GM21619 (cell line): ENCODE results near the gene PPBP.

Source experiments
- ATAC-seq: cut with Tn5 transposase; IDR thresholded peaks from one replicate; pipeline ENCODE4 v1.9.1; 2021; ENCODE audit not compliant: unreplicated experiment

The PPBP gene, protein sequence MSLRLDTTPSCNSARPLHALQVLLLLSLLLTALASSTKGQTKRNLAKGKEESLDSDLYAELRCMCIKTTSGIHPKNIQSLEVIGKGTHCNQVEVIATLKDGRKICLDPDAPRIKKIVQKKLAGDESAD

DNA sequence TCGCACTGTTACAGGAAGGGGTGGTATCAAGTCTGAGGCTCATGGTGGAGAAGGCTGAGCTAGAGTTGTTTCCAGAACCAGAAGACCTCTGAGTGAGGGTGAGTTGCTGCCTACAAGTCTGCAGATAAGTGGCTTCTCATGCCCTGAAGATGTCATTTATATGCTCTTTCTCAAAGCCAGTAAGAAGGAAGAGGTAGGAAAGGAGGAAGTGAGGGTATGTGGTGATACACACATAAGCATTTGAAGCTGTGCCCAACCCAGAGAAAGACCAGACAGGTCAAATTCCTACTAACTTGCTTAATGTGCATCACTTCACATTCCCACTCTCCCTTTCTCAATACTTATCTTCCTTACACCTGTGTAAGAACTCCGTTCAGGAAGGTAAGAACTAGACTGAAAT is at the start of gene PPBP:
Gene PPBP (minus strand): TSS at position 130 of the 400 bp plus-strand sequence. CDS start 87 bp downstream, at position 43.
- ATAC-seq, result no peak

DNA sequence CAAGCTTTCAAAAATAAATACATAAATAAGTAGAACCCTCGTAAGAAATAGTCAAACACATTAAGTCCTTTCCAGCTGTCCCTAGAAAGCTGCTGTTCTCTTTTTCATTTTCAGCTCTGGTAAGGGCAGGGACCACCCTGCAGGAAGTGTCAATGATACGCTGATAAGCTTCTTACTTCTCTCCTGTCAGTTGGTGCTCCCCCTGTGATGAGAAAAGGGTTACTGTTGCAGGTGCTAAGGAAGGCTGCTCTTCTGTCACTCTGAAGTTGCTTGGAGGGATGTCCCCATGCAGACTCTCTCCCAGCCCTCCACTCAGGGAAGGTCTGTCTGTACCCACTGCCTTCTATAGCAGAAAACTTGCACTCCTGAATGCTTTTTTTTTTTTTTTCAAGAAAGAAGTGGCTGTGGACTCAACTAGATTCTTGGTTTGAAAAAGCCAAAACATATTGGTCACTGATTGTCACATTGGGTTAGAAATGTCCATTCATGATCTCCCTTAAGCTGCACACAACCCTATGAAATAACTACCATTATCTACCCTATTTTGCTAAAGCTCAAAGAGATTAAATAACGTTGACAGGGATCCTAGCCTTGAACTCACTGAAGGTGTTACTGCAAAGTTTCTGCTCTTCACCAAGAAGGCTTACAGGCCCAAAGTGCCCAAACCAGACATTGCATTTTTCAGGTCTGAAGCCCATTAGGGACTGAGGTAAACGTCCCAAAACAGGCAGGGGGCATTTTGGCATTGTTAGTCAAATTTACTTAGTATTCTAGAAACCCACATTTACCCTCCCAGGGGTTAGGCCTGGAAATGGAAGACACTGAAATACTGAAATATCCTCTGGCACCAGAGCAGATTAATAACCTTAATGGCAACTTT is 49.3 kb upstream of the PPBP start:
- no peak for ATAC-seq

DNA sequence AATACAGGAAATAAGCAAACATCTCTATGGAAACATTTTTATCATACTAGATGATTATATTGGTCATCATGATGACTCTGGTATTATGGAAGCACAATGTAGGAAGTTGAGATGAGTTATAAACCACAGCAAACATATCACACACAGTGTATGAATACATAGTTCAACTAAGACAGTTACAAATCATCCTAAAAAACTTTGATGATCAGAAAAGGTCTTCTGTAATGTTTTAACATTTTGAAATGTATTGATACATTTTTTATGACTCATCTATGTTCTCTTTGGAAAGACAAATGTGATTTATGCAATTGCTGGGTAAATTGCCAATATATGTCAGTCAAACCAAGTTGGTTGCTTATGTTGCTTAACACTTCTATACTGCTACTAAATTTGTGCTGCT is 45.7 kb upstream of the PPBP start:
- ATAC-seq, result no peak

DNA sequence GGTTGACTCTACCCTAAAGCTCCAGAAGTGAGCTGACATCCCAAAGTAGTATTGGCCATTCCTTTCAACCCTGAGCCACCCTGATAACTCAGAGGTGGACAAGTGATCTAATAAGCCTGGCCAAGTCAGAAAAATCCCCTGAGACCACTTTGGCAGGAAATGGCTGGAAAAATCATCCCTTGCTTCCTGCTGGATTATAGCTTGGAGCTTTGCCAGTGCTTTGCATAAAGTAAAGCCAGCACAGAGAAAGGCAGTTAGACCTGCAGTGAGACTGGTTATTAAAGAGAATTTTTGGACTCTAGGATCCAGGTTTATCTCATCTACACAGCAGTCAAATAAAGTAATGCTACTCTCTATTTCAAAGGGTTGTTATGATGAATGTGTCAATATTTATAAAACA is 44.1 kb upstream of the PPBP start:
- ATAC-seq, result no peak

DNA sequence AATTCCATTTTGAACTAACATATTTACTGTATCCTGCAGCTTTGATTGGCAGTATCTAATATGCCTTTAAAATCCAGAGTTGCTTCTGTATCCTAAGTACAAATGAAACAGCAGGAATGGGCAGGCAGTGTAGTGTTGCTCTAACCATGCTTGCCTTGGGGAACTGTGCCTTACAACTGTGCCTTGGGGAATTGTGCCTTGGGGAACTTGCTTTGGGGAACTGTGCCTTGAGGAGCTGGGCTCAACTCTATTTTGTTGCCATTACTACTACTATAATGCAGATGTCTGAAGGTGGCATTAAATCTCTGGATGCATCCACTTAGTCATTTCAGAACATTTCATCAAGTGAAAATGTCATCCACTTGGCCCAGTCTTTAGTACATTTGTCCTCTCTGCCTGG is 43.6 kb upstream of the PPBP start:
- ATAC-seq, result no peak

DNA sequence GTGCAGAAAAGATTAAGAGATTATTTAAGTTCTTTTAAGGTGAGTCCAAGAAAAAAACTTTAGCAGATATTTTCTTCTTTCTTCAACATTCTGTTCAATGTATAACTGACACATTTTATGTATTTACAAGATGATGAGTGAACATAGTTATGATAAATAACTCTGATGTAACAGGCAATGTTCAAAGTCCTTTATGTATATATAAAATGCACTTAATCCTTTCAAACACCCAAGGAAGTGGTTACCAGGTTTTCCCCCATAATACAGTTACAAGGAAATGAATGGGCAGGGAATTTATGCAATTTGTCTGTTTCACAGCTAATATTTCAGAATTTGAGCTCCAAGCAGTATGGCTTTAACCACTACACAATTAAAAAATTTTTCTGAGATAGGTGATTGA is 42.3 kb upstream of the PPBP start:
- no peak for ATAC-seq

DNA sequence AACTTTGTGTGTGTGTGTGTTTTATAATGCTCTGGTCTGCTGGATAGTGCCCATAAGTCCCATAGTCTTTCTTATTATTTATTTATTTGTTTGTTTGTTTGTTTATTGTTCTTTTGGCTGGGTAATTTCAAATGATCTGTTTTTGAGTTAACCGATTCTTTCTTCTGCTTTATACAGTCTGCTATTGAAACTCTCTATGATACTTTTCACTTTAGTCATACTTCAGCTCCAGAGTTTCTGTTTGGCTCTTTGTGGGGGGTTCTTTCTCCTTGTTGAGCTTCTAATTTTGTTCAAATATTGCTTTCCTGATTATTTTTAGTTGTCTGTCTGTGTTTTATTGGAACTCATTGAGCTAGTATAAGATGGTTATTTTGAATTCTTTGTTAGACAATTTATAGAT is 40.5 kb upstream of the PPBP start:
- no peak for ATAC-seq

DNA sequence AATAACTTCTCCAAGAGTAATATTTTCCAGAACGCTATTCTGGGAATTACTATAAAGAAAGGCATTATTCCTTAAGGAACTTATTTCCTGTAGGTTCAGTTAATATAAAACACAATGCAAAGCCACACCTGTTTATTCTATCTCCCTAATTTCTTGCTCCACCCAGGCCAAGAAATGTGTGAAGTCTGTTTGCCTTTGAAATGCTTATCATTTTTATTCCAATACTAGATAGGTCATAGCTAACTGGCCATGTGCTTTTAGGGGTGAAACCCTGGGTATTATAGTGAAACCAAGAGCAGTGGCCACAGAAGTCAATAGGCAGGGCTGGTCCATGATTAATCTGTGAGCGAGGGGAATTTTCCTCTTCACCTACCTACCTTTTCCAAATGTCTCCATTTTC is 35.7 kb upstream of the PPBP start:
- ATAC-seq, result no peak

DNA sequence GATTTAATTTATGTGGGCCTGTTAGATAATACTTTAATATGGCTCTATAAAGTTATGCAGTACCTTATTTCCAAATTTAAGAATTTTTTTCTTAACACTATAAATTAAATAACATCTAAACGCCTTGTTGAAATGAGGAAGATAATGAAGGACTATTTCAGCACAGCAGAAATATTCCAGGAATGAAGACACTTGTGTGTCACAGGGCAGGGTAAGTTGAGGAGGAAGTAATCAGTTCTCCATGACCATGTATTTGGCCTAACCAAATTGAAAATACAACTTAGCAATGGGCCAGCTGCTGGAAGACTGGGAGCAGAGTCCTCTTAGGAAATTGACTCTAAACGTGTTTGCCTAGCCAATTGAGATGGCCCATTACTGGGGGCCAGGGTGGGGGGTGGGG is 33.6 kb upstream of the PPBP start:
- ATAC-seq, result no peak

DNA sequence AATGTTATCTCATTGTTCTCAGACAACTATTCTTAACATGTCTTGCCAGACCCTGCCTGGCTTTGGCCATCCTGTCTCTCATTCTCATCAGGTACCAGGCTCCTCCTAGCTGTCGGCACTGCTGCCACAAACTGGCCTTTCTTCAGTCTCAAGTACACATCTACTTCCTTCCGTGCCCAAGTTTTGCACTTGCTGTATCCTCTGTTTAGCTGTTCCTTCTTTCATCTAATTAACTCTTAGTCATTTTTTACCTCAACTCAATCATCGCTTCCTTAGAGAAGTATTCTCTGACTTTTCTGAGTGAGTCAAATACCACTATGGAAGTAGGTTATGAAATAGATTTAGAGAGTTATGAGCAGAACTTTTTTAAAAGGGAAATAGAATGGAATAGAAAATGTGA is 30.8 kb upstream of the PPBP start:
- ATAC-seq, result no peak

DNA sequence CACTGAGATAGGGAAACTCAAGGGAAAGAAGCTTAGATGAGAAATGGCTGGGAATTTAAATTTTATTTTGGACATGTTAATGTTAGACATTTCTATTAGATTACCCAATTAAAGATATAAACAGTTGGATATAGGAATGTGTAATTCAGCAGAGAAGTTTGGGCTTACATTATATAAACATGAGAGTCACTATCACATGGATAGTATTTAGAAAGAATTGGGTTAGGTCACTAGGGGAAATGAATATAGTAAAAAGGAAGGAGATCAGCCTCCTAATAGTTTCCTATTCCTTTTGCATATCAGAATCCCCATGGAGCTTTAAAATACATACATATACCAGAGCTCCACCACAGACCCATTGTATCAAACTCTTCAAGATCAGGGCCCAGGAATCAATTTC is 30.1 kb upstream of the PPBP start:
- no peak for ATAC-seq

DNA sequence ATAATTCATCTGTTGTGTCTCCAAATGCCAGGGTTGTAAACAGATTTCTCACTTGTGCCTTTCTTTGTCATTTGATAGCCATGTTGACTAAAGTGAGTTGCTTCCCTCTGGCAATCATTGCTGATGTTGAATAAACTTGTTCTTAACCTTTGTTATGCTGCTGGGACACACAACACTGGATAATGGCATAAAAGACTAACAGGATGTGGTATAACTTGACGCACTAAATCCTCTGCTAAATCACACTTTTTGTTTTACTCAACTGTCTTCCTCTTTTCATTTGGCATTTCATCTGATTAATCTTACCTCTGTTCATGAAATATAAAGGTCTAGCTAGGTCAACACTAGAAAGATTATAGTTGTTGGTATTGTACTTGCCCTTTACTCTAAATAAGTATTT is 28.1 kb upstream of the PPBP start:
- ATAC-seq, result no peak

DNA sequence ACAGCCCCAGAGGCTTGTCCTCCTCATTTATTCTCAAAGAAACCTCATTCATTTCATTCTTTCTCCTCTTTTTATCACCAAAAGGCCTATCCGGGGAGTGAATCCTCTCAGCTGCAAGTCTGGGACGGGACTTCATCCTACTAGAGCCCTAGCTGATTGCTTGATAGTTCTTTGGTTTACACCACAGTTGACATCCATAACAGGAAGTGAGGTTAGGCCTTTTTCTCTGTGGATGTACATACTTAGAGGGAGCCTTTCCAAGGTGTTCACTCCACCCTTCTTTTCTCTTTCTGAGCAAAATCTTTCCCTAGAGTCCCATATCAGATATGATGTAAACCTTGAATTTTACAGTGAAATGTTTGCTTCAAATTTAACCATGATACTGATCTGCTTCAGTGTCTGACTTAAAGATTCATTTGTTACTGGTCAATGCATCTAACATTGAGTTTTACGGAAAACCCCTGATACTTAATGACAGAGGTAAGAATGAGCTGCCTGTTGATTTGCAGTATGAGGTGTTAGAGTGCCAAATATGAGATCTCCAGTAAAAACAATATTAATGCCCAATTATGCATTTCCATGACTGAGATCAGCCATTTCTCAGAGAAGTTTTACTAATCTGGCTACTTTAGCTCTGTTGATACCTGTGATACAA is 27.3 kb upstream of the PPBP start:
- ATAC-seq, result no peak

DNA sequence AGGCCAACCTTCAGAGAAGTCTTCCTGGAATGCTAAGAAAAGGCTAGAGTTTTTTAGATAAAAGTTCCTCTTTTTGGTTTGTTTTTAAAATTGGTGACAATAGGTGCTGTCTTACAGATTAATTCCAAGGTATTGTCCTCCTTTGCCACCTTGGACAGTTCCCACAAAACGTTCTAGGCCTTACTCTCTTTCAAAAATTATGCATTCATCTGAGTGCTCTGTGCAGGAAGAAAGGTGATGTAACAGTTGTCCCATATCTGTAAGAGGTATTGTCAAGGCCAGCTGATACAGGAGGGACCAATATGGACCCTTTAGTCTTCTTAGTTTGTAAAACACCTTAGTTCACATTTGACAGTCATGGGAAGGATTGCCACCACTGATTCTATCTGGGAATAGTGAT is 26.3 kb upstream of the PPBP start:
- no peak for ATAC-seq

DNA sequence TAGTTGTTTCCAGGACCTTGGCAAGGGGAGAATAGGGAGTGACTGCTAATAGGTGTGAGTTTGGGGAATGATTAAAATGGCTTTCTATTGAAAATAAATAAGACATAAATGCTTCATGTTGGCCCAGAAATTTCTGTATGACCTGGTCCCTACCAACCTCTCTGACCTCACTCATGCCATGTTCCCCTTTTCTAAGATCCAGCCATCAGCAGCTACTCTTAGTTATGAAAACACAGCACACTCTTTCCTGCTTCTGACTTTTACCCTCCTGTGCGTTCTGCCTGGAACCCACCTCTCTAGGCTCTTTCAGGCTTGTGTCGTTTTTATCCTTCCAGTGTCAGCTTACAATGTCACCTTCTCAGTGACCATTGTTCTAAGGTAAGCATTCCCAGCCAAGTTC is 25.3 kb upstream of the PPBP start:
- no peak for ATAC-seq

DNA sequence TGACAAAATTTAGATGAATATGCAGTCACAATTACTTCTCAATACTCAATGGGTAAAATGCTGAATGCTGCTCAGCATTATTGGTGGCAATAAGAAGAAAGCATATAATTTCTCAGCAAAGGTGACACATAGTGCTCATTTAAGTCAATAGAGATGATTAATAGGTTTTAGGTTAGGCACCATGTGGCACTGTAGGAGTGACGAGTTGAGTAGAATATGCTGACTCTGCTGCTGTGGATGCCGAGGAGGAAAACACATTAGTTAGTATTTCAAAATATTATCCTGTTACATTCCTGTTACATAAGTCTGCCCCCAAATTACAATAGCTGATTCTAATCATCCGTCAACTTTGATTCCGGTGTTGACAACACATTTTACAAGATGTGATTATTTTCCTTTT is 24.1 kb upstream of the PPBP start:
- no peak for ATAC-seq

DNA sequence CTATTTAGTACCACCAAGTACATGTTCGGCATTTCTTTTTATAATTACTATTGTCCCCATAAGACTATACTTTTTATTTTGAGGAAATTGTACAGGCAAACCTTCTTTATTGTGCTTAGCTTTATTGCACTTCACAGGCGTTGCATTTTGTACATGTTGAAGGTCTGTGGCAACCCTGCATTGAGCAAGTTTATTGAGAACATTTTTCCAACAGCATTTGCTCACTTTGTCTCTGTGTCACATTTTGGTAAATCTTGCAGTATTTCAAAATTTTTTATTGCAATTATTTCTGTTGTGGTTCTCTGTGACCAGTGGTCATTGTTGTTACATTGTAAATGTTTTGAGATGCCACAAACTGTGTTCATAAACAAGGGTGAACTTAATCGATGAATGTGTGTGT is 21.3 kb upstream of the PPBP start:
- ATAC-seq, result no peak

DNA sequence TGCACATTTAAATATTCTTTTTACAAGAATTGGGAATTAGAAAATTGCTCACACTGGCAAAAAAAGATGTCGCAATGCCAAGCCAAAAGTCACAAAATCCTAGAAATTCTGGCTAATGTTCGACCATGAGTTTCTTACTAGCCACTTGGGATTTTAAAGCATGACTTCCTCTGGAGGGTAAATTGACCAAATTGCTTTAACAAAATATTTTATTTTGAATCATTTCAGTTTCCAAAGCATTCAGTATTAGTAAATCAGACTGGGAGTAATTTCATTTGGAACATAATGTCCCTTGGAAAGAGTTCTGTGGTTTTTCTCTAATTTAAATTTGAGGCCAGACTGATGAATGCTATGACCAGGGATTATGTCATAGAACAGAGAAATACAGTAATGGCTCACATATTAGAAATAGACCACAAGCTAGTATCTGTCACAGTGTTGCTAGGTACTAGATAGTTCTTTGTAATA is 18.1 kb upstream of the PPBP start:
- no peak for ATAC-seq

DNA sequence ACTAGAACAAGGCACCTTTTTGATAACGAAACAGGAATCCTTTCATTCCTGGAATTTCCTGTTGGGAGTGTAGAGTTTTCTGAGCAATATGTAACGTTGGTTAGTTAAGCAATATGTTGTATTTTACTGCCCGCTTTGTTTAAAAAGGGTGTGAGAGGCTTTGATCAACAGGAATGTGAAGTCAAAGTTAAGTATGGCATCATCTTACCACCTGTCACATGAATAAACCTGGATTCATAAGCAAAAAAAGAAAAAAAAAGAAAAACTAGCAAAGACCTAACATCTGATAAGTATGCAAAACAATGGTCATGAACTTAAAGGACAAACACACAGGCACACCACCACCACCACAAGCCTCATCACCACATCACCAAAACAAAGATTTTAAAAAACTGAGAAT is 17.5 kb upstream of the PPBP start:
- no peak for ATAC-seq

DNA sequence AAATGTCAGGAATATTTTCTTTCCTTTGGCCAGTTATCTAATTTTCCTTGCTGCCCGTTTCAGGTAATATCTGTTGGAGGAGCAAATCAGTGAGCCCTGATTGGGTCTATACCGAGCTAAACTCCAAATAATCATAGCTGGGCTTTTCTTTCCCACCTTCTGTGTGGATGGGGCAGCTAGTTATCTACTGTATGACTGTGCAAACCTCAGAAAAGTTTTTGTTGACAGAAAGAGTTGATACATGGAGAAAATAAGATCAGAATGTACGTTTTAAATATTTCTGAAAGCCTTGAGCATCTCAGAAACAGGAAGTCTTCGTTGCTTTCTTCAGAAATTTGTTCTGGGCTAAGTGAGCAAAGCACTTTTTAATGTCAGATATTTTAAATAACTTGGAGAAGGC is 16.7 kb upstream of the PPBP start:
- ATAC-seq, result no peak

DNA sequence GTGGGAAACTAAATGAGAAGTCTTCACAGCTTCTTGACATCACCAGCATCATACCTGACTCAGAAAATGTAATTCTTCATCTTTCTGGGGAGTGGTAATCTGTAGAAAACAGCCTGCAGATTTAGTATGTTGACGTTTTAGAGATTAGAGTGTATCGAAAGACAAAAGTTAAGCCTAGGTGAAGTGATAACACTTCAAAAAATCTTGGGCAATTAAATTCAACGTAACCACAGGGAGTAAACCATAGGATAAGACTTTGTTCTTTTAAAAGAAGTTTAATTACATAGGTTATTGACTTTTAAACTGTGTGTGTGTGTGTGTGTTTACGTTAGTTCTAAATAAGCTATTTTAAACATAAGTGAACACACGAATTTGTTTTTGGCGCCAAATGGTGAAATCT is 12.3 kb upstream of the PPBP start:
- ATAC-seq, result no peak
